WTC11 (cell line): ENCODE data around the gene RAB6A.

Source experiments
- NR2C2 ChIP-seq: sonication (generic); formaldehyde crosslinking; IDR thresholded peaks from 2 replicates; pipeline ENCODE4 v1.8.0; 2022; ENCODE audit warnings: mild to moderate bottlenecking, missing genetic modification reagents
- NR3C1 ChIP-seq: sonication (generic); formaldehyde crosslinking; conservative IDR thresholded peaks from 2 replicates; pipeline ENCODE4 v1.8.1; 2023; ENCODE audit warnings: low read depth, mild to moderate bottlenecking, missing genetic modification reagents
- TF ChIP-seq, protein P1 (sequence below): sonication (generic); formaldehyde crosslinking; IDR thresholded peaks from 2 replicates; pipeline ENCODE4 v1.8.0; 2022; ENCODE audit warnings: mild to moderate bottlenecking, missing genetic modification reagents
- TF ChIP-seq, protein P2 (sequence below): sonication (generic); formaldehyde crosslinking; IDR thresholded peaks from 2 replicates; pipeline ENCODE4 v1.8.1; 2022; ENCODE audit warnings: missing genetic modification reagents, borderline replicate concordance
- TF ChIP-seq, protein P3 (sequence below): sonication (generic); formaldehyde crosslinking; IDR thresholded peaks from 2 replicates; pipeline ENCODE4 v1.8.1; 2022; ENCODE audit warnings: mild to moderate bottlenecking, moderate library complexity, missing genetic modification reagents
- TF ChIP-seq, protein P4 (sequence below): fragments of 200-600 bp; IDR thresholded peaks from 2 replicates; pipeline ENCODE4 v1.8.0; 2022; ENCODE audit warnings: antibody characterized with exemption

DNA sequence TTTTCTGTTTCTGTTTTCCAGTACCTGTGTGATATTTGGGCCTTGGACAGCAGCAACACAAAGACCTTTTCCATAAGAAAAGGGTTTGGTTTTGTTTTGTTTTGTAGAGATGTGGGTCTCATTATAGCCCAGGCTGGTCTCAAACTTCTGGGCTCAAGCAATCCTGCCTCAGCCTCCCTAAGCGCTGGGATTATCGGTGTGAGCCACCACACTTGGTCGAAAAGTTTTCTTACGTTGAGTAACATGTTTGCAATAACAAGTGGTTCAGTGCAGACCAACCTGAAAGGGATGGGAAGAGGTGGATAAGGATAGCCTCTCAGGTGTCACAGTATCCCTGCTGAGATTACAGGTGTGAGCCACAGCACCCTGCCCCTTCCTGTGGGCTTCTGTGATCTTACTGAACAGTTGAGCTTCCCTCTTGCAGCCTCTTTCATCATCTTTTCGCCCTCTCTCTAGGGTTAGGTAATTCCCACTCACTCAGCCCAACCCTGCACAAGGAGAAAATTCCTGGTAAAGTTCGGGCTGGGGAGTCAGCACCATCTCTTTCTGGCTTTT, 23.3 kb upstream of the RAB6A start:
- TF ChIP-seq, protein P1, sequence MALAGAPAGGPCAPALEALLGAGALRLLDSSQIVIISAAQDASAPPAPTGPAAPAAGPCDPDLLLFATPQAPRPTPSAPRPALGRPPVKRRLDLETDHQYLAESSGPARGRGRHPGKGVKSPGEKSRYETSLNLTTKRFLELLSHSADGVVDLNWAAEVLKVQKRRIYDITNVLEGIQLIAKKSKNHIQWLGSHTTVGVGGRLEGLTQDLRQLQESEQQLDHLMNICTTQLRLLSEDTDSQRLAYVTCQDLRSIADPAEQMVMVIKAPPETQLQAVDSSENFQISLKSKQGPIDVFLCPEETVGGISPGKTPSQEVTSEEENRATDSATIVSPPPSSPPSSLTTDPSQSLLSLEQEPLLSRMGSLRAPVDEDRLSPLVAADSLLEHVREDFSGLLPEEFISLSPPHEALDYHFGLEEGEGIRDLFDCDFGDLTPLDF: no peak
- no peak for TF ChIP-seq NR2C2 (CRISPR knock-in tag)
- TF ChIP-seq, protein P2, sequence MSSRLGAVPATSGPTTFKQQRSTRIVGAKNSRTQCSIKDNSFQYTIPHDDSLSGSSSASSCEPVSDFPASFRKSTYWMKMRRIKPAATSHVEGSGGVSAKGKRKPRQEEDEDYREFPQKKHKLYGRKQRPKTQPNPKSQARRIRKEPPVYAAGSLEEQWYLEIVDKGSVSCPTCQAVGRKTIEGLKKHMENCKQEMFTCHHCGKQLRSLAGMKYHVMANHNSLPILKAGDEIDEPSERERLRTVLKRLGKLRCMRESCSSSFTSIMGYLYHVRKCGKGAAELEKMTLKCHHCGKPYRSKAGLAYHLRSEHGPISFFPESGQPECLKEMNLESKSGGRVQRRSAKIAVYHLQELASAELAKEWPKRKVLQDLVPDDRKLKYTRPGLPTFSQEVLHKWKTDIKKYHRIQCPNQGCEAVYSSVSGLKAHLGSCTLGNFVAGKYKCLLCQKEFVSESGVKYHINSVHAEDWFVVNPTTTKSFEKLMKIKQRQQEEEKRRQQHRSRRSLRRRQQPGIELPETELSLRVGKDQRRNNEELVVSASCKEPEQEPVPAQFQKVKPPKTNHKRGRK (CRISPR knock-in tag): no peak
- TF ChIP-seq, protein P3, sequence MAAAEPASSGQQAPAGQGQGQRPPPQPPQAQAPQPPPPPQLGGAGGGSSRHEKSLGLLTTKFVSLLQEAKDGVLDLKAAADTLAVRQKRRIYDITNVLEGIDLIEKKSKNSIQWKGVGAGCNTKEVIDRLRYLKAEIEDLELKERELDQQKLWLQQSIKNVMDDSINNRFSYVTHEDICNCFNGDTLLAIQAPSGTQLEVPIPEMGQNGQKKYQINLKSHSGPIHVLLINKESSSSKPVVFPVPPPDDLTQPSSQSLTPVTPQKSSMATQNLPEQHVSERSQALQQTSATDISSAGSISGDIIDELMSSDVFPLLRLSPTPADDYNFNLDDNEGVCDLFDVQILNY (CRISPR knock-in tag): no peak
- TF ChIP-seq, protein P4, sequence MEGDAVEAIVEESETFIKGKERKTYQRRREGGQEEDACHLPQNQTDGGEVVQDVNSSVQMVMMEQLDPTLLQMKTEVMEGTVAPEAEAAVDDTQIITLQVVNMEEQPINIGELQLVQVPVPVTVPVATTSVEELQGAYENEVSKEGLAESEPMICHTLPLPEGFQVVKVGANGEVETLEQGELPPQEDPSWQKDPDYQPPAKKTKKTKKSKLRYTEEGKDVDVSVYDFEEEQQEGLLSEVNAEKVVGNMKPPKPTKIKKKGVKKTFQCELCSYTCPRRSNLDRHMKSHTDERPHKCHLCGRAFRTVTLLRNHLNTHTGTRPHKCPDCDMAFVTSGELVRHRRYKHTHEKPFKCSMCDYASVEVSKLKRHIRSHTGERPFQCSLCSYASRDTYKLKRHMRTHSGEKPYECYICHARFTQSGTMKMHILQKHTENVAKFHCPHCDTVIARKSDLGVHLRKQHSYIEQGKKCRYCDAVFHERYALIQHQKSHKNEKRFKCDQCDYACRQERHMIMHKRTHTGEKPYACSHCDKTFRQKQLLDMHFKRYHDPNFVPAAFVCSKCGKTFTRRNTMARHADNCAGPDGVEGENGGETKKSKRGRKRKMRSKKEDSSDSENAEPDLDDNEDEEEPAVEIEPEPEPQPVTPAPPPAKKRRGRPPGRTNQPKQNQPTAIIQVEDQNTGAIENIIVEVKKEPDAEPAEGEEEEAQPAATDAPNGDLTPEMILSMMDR: no peak
- no peak for TF ChIP-seq NR3C1 (CRISPR knock-in tag)
